HepG2 (cell line): ENCODE data around the gene RNPC3.
"Not testable (repeated sequence)": the region's sequence is repeated elsewhere in the genome, so short reads cannot be mapped to it uniquely, and the experiment has no call there.

Source experiments
- ATAD3A ChIP-seq: sonication (generic); formaldehyde crosslinking; IDR thresholded peaks from 2 replicates; pipeline ENCODE4 v1.4.0; 2020; ENCODE audit warnings: missing genetic modification reagents
- CTCF ChIP-seq: sonication (generic); formaldehyde crosslinking; IDR thresholded peaks from 2 replicates; pipeline ENCODE4 v1.5.0; 2020; ENCODE audit warnings: mild to moderate bottlenecking, missing genetic modification reagents, moderate library complexity
- PHF20 ChIP-seq: sonication (generic); formaldehyde crosslinking; IDR thresholded peaks from 2 replicates; pipeline ENCODE4 v1.5.0; 2020; ENCODE audit warnings: mild to moderate bottlenecking, missing genetic modification reagents

GRCh38 chr1:103561124-103561523 lies 35.6 kb downstream of the RNPC3 start:
- TF ChIP-seq CTCF (CRISPR knock-in tag); ATAD3A (CRISPR knock-in tag); PHF20: not testable (repeated sequence)
